GM19452 (cell line): ENCODE measurements around the gene CRYBB3.

Experiments
- ATAC-seq: cut with Tn5 transposase; IDR thresholded peaks from one replicate; pipeline ENCODE4 v1.9.1; 2021; ENCODE audit not compliant: unreplicated experiment

CRYBB3 gene

GRCh38 chr22:25199731-25200520, at the start of gene CRYBB3:
Gene CRYBB3 (plus strand): TSS chr22:25199858. CDS start chr22:25201397, 1,539 bp downstream.
- ATAC-seq: no peak

- ATAC-seq: no peak
Observed at GRCh38 chr22:25153961-25154666, 45.5 kb upstream of the CRYBB3 start.

GRCh38 chr22:25154667-25154999, 45.0 kb upstream of the CRYBB3 start:
- ATAC-seq: no peak

- ATAC-seq: no peak
Observed at GRCh38 chr22:25156736-25157135, 42.9 kb upstream of the CRYBB3 start.

GRCh38 chr22:25159028-25159427, 40.6 kb upstream of the CRYBB3 start:
- no peak for ATAC-seq

GRCh38 chr22:25160120-25160996, 39.3 kb upstream of the CRYBB3 start:
- ATAC-seq: no peak

GRCh38 chr22:25161017-25161915, 38.4 kb upstream of the CRYBB3 start:
- no peak for ATAC-seq

GRCh38 chr22:25161916-25162530, 37.6 kb upstream of the CRYBB3 start:
- no peak for ATAC-seq

- no peak for ATAC-seq
Observed at GRCh38 chr22:25162561-25162960, 37.1 kb upstream of the CRYBB3 start.

- ATAC-seq: no peak
Observed at GRCh38 chr22:25165785-25166184, 33.9 kb upstream of the CRYBB3 start.

- ATAC-seq: no peak
Observed at GRCh38 chr22:25166266-25167040, 33.2 kb upstream of the CRYBB3 start.

- ATAC-seq: no peak
Observed at GRCh38 chr22:25167082-25167481, 32.6 kb upstream of the CRYBB3 start.

- no peak for ATAC-seq
Observed at GRCh38 chr22:25167834-25168601, 31.6 kb upstream of the CRYBB3 start.

- no peak for ATAC-seq
Observed at GRCh38 chr22:25169278-25170031, 30.2 kb upstream of the CRYBB3 start.

- ATAC-seq: no peak
Observed at GRCh38 chr22:25170426-25170980, 29.2 kb upstream of the CRYBB3 start.

GRCh38 chr22:25172153-25172552, 27.5 kb upstream of the CRYBB3 start:
- ATAC-seq: no peak

GRCh38 chr22:25174156-25174887, 25.3 kb upstream of the CRYBB3 start:
- no peak for ATAC-seq
